ENCODE data around the gene RBM27.

DNA sequence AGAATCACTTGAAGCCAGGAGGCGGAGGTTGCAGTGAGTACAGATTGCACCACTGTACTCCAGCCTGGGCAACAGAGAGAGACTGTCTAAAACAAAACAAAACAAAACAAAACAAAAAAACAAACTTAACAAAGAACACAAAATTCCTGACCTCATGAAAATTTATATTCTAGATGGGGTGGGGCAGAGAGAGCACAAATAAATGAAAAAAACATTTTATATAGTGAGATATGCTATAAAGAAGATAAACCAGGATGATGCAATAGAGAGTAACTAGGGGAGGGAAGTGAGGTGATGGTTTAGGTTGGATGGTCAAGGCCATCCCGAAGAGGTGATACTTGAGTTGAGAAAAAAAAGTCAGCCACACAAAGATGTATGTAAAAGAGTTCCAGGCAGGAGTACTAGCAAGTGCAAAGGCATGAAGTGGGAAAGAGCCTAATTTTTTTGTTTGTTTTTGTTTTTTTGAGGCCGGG lies 10.8 kb upstream of the RBM27 start:
- TF ChIP-seq, protein P1, sequence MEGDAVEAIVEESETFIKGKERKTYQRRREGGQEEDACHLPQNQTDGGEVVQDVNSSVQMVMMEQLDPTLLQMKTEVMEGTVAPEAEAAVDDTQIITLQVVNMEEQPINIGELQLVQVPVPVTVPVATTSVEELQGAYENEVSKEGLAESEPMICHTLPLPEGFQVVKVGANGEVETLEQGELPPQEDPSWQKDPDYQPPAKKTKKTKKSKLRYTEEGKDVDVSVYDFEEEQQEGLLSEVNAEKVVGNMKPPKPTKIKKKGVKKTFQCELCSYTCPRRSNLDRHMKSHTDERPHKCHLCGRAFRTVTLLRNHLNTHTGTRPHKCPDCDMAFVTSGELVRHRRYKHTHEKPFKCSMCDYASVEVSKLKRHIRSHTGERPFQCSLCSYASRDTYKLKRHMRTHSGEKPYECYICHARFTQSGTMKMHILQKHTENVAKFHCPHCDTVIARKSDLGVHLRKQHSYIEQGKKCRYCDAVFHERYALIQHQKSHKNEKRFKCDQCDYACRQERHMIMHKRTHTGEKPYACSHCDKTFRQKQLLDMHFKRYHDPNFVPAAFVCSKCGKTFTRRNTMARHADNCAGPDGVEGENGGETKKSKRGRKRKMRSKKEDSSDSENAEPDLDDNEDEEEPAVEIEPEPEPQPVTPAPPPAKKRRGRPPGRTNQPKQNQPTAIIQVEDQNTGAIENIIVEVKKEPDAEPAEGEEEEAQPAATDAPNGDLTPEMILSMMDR (optimal IDR thresholded peaks at IDR 0.05 in 1 of 3, IDR thresholded peaks at IDR 0.05 in 1 of 3, conservative IDR thresholded peaks at IDR 0.05 in 1 of 3; ENCODE audit: extremely low read depth in 1 of 3, insufficient read depth in 2 of 3, low read length in 3 of 3): no peak
- no peak for TF ChIP-seq EZH2 (IDR thresholded peaks at IDR 0.05; ENCODE audit: low read length)
